ENCODE data around the gene CHM.
"Not testable (repeated sequence)": the region's sequence is repeated elsewhere in the genome, so short reads cannot be mapped to it uniquely, and the experiment has no call there.

DNA sequence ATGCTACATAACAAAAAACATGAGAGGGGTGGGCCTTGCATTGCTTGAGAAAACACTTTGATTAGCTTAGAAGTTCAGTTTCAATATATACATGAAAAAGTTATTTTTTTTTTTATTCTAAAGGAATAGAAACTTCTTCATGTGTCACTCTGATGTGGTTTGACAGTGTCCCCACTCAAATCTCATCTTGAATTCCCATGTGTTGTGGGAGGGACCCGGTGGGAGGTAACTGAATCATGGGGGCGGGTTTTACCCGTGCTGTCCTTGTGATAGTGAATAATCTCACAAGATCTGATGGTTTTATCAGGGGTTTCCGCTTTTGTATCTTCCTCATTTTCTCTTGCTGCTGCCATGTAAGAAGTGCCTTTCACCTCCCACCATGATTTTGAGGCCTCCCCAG, 32.4 kb downstream of the CHM start:
- not testable (repeated sequence) for TF ChIP-seq POLR2AphosphoS5 (IDR thresholded peaks at IDR 0.05; ENCODE audit: low read depth, low read length); SIN3A (IDR thresholded peaks at IDR 0.05; ENCODE audit: borderline replicate concordance, insufficient read depth, low read depth, low read length); TCF7L2 (IDR thresholded peaks at IDR 0.05; ENCODE audit: low read depth, low read length)
- TF ChIP-seq, protein P1, sequence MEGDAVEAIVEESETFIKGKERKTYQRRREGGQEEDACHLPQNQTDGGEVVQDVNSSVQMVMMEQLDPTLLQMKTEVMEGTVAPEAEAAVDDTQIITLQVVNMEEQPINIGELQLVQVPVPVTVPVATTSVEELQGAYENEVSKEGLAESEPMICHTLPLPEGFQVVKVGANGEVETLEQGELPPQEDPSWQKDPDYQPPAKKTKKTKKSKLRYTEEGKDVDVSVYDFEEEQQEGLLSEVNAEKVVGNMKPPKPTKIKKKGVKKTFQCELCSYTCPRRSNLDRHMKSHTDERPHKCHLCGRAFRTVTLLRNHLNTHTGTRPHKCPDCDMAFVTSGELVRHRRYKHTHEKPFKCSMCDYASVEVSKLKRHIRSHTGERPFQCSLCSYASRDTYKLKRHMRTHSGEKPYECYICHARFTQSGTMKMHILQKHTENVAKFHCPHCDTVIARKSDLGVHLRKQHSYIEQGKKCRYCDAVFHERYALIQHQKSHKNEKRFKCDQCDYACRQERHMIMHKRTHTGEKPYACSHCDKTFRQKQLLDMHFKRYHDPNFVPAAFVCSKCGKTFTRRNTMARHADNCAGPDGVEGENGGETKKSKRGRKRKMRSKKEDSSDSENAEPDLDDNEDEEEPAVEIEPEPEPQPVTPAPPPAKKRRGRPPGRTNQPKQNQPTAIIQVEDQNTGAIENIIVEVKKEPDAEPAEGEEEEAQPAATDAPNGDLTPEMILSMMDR (IDR thresholded peaks at IDR 0.05), result not testable (repeated sequence)
- TF ChIP-seq, protein P2, sequence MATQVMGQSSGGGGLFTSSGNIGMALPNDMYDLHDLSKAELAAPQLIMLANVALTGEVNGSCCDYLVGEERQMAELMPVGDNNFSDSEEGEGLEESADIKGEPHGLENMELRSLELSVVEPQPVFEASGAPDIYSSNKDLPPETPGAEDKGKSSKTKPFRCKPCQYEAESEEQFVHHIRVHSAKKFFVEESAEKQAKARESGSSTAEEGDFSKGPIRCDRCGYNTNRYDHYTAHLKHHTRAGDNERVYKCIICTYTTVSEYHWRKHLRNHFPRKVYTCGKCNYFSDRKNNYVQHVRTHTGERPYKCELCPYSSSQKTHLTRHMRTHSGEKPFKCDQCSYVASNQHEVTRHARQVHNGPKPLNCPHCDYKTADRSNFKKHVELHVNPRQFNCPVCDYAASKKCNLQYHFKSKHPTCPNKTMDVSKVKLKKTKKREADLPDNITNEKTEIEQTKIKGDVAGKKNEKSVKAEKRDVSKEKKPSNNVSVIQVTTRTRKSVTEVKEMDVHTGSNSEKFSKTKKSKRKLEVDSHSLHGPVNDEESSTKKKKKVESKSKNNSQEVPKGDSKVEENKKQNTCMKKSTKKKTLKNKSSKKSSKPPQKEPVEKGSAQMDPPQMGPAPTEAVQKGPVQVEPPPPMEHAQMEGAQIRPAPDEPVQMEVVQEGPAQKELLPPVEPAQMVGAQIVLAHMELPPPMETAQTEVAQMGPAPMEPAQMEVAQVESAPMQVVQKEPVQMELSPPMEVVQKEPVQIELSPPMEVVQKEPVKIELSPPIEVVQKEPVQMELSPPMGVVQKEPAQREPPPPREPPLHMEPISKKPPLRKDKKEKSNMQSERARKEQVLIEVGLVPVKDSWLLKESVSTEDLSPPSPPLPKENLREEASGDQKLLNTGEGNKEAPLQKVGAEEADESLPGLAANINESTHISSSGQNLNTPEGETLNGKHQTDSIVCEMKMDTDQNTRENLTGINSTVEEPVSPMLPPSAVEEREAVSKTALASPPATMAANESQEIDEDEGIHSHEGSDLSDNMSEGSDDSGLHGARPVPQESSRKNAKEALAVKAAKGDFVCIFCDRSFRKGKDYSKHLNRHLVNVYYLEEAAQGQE (IDR thresholded peaks at IDR 0.05; ENCODE audit: insufficient read depth in 1 of 2, low read depth in 2 of 2, low read length in 1 of 2), result not testable (repeated sequence)

Data from Panc1 (cell line).